ENCODE measurements around the gene TAS2R30.
"Not testable (repeated sequence)": the region's sequence is repeated elsewhere in the genome, so short reads cannot be mapped to it uniquely, and the experiment has no call there.

The TAS2R30 gene

GRCh38 chr12:11114130-11114529, 20.3 kb downstream of the TAS2R30 start:
- not testable (repeated sequence) for DNase-seq

GRCh38 chr12:11111213-11111612, 23.2 kb downstream of the TAS2R30 start:
- not testable (repeated sequence) for DNase-seq

- DNase-seq: no peak
Measured at GRCh38 chr12:11108862-11109261, 25.6 kb downstream of the TAS2R30 start.

GRCh38 chr12:11107719-11108118, 26.7 kb downstream of the TAS2R30 start:
- no peak for DNase-seq

- no peak for DNase-seq
Measured at GRCh38 chr12:11106288-11106687, 28.2 kb downstream of the TAS2R30 start.

- no peak for DNase-seq
Measured at GRCh38 chr12:11105546-11105945, 28.9 kb downstream of the TAS2R30 start.

- DNase-seq: not testable (repeated sequence)
Measured at GRCh38 chr12:11094910-11095309, 39.5 kb downstream of the TAS2R30 start.

GRCh38 chr12:11092128-11092527, 42.3 kb downstream of the TAS2R30 start, which contains the start of gene TAS2R43:
Gene TAS2R43 (minus strand): TSS chr12:11092313. CDS start chr12:11092229, 84 bp downstream.
- no peak for DNase-seq

GRCh38 chr12:11089246-11089645, 45.2 kb downstream of the TAS2R30 start:
- no peak for DNase-seq

GRCh38 chr12:11085419-11085818, 49.0 kb downstream of the TAS2R30 start:
- no peak for DNase-seq

Measured in amniotic stem cell (primary cell).